Measurements from ENCODE around the gene EFCC1.

DNA sequence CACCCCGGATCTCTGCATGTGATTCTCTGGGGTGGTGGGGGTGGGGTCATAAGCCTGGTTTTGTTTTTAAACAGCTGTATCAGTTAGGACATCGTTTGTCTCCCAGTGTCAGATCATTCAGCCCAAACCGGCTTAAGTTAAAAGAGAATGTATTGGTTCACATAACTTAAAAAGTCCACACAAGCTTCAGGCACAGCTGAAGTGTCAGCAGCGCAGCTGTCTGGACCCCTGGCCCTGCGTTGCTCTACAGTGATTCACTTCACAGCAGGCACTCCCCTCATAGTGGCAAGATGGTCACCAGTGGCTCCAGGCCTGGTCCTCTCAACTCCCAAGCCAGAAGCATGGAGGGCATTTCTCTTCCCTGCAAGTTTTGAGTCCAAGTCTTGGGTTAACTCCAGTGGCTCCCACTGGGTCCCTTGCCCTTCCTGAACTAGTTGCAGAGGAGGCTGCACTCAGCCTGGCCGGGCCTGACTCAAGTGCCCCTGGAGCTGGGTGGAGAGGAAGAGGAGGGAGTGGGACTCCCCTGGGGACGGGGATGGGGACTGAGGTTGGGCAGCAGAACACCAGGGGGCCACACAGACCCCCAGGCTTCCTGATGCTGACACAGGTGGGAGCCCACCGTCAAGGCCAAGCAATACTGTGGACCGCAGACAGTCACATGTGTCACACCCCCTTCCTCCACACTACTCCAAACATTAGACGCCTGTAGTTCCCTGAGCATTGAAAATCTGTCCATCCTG lies 30.5 kb downstream of the EFCC1 start:
- TF ChIP-seq, protein P1, sequence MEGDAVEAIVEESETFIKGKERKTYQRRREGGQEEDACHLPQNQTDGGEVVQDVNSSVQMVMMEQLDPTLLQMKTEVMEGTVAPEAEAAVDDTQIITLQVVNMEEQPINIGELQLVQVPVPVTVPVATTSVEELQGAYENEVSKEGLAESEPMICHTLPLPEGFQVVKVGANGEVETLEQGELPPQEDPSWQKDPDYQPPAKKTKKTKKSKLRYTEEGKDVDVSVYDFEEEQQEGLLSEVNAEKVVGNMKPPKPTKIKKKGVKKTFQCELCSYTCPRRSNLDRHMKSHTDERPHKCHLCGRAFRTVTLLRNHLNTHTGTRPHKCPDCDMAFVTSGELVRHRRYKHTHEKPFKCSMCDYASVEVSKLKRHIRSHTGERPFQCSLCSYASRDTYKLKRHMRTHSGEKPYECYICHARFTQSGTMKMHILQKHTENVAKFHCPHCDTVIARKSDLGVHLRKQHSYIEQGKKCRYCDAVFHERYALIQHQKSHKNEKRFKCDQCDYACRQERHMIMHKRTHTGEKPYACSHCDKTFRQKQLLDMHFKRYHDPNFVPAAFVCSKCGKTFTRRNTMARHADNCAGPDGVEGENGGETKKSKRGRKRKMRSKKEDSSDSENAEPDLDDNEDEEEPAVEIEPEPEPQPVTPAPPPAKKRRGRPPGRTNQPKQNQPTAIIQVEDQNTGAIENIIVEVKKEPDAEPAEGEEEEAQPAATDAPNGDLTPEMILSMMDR (IDR thresholded peaks at IDR 0.05), result no peak
- no peak for TF ChIP-seq POLR2A (IDR thresholded peaks at IDR 0.05)

Measured in Peyer's patch (tissue), 4 donors.